GM21529 (cell line): Measurements from ENCODE around the gene TENT4B.

ENCODE experiments used
- ATAC-seq: cut with Tn5 transposase; IDR thresholded peaks from one replicate; pipeline ENCODE4 v1.9.1; 2021; ENCODE audit not compliant: unreplicated experiment

The TENT4B gene

GRCh38 chr16:50268352-50268751 lies 115.2 kb downstream of the TENT4B start:
- ATAC-seq, result no peak

GRCh38 chr16:50269061-50269705 lies 116.1 kb downstream of the TENT4B start:
- ATAC-seq, result no peak

- no peak for ATAC-seq
Observed at GRCh38 chr16:50269769-50270509, 116.8 kb downstream of the TENT4B start.

- no peak for ATAC-seq
Observed at GRCh38 chr16:50270510-50271147, 117.5 kb downstream of the TENT4B start.

GRCh38 chr16:50271148-50272041 lies 118.3 kb downstream of the TENT4B start:
- ATAC-seq, result no peak

GRCh38 chr16:50272111-50272571 lies 119.0 kb downstream of the TENT4B start:
- no peak for ATAC-seq

GRCh38 chr16:50272687-50273381 lies 119.7 kb downstream of the TENT4B start:
- no peak for ATAC-seq

GRCh38 chr16:50273382-50273690 lies 120.2 kb downstream of the TENT4B start:
- ATAC-seq, result no peak

- peak; percentile 68 for ATAC-seq
Observed at GRCh38 chr16:50273888-50274325, 120.8 kb downstream of the TENT4B start.

GRCh38 chr16:50274326-50275097 lies 121.4 kb downstream of the TENT4B start:
- ATAC-seq, result peak; percentile 44

GRCh38 chr16:50275098-50275415 lies 122.0 kb downstream of the TENT4B start:
- ATAC-seq, result no peak

- ATAC-seq, result no peak
Observed at GRCh38 chr16:50275428-50276325, 122.6 kb downstream of the TENT4B start.

- ATAC-seq, result no peak
Observed at GRCh38 chr16:50276326-50276640, 123.2 kb downstream of the TENT4B start.

- ATAC-seq, result no peak
Observed at GRCh38 chr16:50276801-50277555, 123.9 kb downstream of the TENT4B start.

- ATAC-seq, result no peak
Observed at GRCh38 chr16:50278251-50278650, 125.1 kb downstream of the TENT4B start.

- ATAC-seq, result no peak
Observed at GRCh38 chr16:50279504-50279865, 126.4 kb downstream of the TENT4B start.

- ATAC-seq, result no peak
Observed at GRCh38 chr16:50280932-50281331, 127.8 kb downstream of the TENT4B start.
